HG03135 (cell line): ENCODE results near the gene GPRC6A.
"Not testable (repeated sequence)": the region's sequence is repeated elsewhere in the genome, so short reads cannot be mapped to it uniquely, and the experiment has no call there.

Experiments
- ATAC-seq: cut with Tn5 transposase; IDR thresholded peaks from one replicate; pipeline ENCODE4 v1.9.1; 2021; ENCODE audit warnings: mild to moderate bottlenecking, moderate library complexity; ENCODE audit not compliant: unreplicated experiment

Gene GPRC6A, protein sequence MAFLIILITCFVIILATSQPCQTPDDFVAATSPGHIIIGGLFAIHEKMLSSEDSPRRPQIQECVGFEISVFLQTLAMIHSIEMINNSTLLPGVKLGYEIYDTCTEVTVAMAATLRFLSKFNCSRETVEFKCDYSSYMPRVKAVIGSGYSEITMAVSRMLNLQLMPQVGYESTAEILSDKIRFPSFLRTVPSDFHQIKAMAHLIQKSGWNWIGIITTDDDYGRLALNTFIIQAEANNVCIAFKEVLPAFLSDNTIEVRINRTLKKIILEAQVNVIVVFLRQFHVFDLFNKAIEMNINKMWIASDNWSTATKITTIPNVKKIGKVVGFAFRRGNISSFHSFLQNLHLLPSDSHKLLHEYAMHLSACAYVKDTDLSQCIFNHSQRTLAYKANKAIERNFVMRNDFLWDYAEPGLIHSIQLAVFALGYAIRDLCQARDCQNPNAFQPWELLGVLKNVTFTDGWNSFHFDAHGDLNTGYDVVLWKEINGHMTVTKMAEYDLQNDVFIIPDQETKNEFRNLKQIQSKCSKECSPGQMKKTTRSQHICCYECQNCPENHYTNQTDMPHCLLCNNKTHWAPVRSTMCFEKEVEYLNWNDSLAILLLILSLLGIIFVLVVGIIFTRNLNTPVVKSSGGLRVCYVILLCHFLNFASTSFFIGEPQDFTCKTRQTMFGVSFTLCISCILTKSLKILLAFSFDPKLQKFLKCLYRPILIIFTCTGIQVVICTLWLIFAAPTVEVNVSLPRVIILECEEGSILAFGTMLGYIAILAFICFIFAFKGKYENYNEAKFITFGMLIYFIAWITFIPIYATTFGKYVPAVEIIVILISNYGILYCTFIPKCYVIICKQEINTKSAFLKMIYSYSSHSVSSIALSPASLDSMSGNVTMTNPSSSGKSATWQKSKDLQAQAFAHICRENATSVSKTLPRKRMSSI

DNA sequence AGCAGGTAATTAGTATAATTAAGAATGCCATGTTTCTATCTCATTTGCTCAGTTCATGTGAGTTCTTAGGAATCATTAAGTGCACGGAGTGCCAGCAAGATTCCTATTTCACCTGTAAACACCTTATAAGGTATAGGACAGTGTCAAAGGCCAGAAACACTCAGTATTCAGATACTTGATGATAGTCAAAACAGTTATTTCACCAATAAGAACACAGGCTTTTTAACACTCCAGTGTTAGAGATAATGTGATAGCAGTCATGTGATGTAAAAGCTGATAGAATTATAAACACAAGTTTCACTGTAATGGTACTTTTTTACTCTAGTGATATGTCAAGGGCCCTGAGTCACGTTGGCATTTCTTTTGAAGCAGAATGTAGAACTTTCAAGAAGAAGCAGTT, at the start of gene GPRC6A:
GPRC6A (minus strand) TSS at position 101 of the 400 bp plus-strand sequence; CDS start at position 31, 70 bp downstream.
- ATAC-seq = no peak

DNA sequence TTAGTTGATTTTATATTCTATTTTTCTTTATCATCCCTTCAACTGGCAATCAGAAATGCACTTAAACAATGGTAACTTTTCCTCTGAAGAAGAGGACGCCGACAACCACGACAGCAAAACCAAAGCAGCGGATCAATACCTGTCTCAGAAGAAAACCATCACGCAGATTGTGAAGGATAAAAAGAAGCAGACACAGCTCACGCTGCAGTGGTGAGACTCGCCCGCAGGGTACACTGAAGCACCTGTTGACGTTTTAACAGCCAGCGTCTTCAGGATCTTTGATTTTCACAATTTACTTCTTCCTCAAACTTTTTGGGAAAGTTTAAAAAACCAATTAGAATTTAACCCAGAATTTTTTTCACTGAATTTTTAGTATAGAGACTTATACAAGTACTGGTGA, 48.9 kb upstream of the GPRC6A start:
- no peak for ATAC-seq

DNA sequence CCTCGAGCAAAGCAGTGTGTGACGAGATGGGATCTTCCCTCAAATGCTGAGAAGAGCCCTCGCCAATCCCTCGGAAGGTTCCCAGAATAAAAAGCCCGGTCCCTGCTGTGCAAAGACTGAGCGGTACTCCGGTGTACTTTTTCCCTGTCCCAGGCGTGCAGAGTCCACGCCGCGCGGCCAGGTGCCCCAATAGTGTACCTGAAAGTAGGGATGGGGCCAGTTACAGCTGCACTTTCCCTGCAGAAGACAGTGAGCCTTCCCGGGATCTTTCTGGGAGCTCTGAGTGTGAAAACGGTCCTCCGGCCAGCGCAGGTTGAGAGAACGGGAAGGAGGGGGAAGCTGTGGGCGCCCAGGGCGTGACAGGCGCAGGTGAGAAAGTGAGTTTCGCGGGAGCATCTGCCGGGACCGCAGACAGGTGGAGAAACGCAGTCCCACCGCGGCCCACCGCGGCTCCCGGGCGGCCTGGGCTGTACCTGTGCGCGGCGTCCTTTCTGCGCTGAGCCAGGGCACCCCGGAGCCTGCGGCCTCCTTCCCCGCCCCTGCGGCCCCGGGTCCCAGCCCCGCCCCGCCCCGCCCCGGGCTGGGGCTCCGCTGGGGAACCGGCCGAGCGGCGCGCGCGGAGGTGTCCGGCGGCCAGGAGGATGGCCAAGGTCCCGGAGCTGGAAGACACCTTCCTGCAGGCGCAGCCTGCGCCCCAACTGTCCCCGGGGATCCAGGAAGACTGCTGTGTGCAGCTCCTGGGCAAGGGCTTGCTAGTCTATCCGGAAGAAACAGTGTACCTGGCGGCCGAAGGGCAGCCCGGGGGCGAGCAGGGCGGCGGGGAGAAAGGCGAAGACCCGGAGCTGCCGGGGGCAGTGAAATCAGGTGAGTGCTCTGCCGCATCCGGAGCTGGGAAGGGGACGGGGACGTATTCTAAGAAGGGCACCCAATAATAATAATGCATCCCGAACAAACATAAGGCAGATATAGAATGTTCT, 48.0 kb upstream of the GPRC6A start, which contains the start of gene RFX6:
RFX6 (plus strand) TSS at position 608 of the 977 bp plus-strand sequence; CDS start at position 642, 34 bp downstream.
- no peak for ATAC-seq

DNA sequence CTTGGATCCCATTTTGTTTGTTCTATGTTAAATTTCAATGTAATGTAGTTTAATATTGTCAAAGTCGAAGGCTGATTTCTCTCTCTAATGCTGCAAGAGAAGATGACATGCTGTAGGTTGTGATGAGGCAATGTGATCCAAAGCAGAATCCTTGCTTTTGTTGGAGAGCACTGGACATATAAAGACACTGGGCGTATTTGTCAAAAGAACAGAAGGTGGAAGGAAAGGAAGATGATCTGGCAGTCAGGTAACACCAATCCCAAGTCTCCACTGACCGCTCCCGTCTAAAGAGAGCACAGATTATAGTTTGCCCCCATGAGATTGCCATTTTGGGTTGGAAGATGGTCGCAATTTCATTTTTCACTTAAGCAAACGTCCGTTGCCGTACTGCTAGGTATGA, 47.2 kb upstream of the GPRC6A start:
- ATAC-seq = no peak

DNA sequence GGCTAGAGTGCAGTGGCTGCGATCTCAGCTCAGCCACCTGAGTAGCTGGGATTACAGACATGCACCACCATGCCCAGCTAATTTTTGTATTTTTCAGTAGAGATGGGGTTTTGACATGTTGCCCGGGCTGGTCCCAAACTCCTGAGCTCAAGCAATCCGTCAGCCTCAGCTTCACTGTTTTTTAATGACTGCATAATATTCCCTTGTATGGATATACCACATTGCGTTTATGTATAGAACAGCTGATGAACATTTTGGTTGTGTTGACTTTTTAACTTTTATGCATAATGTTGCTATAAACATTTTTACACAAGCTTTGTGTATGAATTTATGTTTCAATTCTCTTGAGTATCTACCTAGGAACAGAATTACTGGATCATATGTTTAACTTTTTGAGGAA, 43.9 kb upstream of the GPRC6A start:
- no peak for ATAC-seq

DNA sequence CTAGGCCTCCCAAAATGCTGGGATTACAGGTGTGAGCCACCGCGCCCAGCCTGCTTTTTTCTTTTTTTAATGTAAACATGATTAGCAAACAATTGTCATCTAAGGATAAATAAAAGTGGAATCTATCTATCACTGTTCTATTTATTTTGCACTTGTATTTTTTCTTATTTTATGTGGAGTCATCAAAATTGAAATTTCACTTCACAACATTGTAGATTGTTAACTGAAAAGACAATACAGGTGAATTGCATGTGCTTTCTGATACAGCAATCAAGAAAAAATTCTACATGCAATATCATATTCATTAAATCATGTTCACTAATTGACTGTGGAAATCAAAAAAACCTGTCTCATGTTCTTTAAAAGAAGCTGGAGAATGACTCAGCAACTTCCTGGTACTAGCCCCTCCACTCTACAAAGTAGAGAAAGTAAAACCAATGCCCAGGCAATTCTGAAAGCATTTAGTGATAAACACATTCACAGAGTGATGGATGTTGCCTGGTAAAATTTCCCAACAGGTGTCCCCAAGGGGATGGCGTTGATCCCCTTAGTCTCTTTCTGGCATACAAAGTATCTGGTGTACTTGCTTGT, 37.5 kb upstream of the GPRC6A start:
- ATAC-seq = no peak

DNA sequence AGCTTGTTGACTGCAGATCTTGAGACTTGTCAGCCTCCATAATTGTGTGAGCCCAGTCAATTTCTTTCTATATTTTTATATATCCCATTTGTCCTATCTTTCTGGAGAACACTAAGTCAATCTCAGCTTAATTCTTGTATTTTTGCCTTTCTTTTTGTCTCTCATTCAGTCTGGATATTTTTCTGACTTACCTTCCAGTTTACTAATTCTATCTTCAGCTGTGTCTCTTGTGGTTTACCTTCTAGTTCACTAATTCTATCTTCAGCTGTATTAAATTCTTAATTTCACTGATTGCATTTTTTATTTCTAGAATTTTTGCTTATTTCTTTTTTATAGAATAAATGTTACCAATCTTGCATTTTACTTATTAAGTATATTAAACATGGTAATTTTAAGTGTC, 30.4 kb upstream of the GPRC6A start:
- ATAC-seq = no peak

DNA sequence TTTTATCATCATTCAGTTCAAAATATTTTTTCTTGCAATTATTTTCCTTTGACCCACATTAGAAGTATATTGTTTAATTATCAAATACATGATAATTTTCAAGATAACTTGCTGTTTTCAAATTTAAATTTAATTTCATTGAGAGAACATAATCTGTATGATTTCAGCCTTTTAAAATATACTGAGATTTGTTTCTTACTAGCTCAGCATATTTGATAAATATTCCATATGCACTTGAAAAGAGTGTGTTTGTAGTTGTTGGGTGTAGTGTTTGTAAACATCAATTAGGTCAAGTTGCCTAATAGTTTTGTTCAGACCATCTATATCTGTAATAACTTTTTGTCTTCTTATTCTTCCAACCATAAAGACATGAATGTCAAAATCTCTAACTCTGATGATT, 29.2 kb upstream of the GPRC6A start:
- ATAC-seq = no peak

DNA sequence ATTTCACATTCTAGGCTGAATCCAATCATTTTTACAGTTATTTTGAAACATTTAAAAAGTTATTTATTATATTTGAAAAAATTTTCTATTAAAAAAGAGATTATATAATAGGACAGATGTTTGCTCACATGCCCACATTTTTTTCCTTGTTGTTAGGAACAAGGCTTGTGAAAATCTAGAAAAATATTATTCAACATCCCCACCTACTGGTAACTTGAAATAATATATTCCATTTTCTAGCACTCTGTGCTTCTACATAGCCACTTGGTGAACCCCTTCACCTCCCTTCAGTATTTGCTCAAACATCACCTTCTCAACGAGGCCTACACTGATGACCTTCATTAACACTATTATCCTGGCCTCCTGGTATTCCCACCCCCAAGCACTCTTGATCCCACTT, 18.3 kb upstream of the GPRC6A start:
- no peak for ATAC-seq

DNA sequence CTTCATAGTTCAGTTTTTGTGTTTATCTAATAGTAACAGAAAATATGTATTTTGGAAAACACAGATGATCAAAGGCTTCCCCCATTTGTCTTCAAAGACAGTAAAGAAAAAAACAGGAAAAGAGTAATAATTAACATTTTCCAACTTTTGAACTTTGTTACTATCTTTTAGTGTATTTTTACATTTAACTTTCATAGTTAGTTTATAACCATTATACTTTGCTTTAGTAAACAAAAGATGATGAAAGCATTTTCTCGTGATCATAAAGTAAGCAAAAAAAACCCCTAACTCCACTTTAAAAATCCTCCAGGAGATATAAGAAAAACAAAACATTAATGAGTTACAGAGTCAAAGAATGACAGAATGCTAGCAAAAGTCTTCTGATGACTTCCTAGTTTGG, 13.6 kb upstream of the GPRC6A start:
- ATAC-seq = no peak

DNA sequence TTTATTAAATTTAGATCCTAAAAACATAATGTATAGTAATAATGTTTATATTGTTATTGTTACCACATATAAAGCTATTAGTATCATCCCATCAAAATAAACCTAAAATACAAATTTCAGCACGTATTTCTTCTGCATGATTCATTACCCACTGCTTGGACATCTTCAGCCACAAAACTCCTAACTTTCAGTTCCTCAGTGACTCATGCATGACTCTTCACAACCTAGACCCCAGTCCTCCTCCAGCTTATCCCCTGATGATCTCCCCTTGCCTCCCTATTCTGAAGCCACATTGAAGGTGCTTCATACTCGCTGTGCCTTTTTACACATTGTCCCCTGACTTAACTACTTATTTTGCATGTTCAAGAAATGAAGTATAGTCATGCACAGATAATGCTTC, 11.2 kb upstream of the GPRC6A start:
- ATAC-seq = no peak

DNA sequence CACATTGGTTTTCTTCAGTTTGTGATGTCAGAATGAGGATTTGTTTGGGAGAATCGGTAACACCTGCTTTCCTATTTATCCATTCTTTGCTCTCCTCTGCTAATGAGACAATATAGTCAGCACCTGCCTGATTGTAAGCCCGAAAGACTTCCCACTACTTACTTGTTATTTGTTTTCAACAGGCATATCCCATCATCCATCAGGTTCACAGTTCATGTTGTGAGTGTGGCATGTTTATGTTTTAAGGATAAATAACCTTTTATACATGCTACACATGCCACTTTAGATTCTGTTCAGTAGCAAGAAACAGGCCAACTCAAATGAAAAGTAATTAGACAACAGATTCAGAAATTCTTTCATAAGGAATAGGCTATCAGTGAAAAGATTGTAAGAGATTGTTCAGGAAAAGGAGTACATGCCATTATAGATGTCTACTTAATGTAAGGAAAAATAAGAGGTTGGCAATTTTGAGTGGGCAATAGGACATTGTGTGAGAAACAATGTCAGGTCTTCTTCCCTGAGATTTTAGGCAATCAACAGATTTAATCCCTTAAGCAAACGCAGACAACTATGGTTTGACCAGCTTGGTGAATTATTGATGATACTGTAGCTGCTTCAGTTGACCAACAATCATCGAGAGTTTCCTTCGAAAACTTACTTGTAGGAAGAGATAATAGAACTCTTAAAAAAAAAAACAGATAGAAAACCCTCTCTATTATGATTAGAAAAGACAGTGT, 7.9 kb upstream of the GPRC6A start:
- ATAC-seq = no peak

DNA sequence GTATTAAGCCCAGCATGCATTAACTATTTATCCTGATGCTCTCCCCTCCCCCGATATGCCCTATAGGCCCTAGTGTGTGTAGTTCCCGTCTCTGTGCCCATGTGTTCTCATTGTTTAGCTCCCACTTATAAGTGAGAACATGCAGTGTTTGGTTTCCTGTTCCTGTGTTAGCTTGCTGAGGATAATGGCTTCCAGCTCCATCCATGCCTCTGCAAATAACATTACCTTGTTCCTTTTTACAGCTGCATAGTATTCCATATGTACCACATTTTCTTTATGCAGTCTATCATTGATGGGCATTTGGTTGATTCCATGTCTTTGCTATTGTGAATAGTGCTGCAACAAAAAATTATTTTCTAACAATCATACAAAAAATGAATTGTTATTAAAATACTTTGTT, 5.6 kb upstream of the GPRC6A start:
- ATAC-seq = not testable (repeated sequence)

DNA sequence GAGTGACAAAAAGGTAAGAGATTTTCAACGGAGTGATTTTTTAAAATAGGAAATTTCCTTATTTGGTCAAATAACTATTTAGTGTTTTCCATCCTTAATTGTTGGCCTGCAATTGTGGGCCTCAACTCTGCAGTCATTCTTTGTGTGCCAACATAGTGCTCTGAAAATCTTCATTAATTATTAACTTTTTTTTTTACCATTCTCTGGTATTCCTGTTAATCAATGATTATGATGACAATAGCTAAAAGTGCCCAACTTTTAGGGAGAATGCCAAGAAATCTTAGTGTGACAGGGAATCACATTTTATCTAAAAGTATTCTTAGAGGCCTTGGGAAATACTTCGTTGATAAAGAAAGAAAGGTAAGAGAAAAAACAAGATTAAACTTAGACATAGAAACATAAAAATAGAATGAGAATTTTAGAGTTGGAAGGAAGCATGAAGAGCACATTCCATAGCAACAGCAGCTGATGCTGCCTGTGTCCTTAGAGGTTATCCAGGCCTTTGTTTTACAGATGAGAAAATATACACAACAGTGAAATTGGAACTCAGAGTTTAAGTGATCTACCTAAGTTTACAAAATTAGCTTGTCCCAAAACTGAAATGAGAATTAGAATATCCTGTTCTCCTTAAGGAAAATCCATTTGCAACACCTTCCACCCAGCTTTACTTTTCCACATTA, 1.2 kb downstream of the GPRC6A start:
- no peak for ATAC-seq

DNA sequence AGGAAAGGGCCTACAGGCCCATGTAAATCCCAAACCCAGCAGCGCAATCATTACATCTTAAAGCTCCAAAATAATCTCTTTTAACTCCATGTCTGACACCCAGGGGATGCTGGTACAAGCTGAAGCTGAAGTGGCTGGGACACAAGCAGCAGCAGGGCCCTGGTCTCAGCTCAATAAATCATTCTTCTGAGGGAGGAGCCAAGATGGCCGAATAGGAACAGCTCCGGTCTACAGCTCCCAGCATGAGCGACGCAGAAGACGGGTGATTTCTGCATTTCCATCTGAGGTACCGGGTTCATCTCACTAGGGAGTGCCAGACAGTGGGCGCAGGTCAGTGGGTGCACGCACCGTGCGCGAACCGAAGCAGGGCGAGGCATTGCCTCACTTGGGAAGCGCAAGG, 12.5 kb downstream of the GPRC6A start:
- not testable (repeated sequence) for ATAC-seq

DNA sequence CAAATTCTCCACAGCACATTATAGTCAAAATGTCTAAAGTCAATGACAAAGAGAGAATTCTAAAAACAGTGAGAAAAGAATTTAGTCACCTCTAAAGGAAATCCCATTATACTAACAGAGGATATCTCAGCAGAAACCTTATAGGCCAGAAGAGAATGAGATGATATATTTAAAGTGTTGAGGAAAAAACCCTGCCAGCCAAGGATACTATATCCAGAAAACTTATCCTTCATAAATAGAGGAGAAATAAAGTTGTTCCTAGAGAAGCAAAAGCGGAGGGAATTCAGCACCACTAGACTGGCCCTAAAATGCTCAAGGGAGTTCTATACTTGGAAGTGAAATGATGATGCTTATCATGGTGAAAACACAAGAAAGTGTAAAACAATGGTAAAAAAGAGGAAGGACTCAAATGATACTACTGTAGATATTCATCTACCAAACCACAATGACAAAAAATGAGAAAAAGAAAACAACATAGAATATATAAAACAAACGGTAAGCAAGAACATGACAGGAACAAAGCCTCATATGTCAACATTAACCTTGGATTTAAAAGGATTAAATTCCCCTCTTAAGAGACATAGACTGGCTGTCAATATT, 16.7 kb downstream of the GPRC6A start:
- no peak for ATAC-seq

DNA sequence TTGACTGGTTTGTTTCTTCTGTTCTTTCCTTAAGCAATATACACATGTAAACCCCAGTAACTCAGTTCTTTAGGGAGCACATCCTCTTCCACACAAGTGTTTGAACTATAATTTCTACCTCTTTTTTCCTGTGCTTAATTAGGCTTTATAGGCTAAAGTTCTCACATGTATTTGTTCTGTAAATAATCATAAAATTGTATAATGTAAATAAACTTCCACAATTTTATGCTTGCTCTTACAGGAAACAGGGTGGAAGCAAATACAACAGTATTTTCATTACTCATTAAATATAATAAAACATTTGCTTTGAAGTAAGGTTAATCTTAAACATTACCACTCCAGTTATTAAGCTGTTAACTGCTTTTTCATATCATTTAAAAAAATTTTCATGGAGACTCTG, 26.9 kb downstream of the GPRC6A start:
- no peak for ATAC-seq

DNA sequence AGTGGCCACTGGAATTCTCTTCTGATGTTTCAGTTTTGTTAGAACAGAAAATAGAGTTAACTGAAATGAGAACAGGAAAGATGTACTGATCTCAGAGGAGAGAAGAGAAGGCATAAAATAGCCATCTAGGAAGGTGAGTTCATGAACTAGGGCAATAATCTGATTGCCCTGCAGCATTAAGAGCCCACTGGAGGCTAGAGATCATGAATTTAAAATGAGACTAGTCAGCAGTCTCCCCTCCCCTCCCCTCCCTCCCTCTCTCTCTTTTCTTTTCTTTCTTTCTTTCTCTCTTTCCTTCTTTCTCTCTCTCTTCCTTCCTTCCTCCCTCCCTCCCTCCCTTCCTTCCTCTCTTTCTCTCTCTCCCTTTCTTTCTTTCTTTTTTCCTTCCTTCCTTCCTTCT, 28.9 kb downstream of the GPRC6A start:
- ATAC-seq = no peak

DNA sequence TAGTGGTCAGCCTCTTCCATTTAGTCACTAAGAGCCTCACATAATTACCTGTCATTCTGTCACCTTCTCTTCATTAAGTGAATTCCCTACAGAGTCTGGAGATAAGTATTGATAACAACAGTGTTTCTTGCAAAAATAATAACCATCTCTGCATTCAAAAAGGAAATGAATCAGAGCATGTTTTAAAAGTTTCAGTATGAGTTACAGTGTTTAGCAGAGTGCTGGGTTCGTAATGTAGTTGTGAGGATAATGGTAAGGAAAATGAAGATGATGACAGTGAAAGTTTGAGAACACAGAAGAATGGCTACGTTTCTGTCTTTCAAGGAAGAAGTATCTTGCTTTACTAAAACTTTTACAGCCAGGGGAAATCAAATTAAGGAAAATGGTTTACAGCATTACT, 31.3 kb downstream of the GPRC6A start:
- ATAC-seq = no peak
